NCI-H1417 (cell line): ENCODE measurements around the gene RHPN2.
"Not testable (repeated sequence)": the region's sequence is repeated elsewhere in the genome, so short reads cannot be mapped to it uniquely, and the experiment has no call there.

Source experiments
- DNase-seq, 3 experiments: peaks; one replicate each; lab custom pipeline; 2025; lab: John Stamatoyannopoulos, UW

Gene RHPN2

DNA sequence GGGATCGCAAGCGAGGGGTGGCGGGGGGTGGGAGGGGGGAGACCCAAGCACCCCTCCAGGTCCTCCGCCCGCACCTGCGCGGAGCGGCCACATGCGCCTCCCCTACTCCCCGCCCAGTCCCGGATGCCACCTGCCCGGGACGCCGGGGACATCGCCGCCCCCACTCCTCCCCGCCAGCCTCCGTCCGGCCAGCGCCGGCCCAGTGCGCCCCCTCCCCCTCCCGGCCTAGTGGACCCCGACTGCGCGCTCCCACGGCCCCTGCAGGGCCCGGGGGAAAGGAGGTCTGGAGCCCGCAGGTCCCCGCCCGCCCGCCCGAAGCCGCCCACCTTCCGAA is 263 bp downstream of the RHPN2 start:
- DNase-seq, result peak; percentile 40 to 60 (median 58)

DNA sequence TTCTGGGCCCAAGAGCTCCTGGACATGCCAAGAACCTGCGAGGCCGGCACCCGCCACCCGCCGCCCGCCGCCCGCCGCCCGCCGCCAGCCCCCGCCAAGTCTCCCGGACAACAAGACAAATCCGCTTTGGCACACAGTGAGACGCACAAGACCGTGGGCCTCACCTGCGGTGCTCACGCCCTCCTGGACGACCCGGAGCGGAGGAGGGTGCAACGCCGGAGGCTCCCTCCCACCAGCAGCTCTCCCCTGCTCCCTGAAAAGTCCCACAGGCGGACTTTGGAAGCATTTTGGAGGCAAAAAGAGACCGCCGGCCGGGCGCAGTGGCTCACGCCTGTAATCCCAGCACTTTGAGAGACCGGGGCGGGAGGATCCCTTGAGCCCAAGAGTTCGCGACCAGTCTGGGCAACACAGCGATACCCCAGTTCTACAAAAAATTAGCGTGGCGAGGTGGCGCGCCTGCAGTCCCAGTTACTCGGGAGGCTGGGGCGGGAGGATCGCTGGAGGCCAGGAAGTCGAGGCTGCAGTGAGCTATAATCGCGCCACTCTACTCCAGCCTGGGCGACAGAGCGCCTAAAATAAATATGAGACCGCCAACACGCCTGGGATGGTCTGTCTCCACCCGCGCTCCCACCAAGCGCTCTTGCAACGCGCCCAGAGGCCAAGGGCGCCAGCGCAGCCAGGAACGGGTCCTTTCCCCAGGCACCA is 783 bp downstream of the RHPN2 start:
- DNase-seq, result peak; percentile 15 to 74 (median 60)

DNA sequence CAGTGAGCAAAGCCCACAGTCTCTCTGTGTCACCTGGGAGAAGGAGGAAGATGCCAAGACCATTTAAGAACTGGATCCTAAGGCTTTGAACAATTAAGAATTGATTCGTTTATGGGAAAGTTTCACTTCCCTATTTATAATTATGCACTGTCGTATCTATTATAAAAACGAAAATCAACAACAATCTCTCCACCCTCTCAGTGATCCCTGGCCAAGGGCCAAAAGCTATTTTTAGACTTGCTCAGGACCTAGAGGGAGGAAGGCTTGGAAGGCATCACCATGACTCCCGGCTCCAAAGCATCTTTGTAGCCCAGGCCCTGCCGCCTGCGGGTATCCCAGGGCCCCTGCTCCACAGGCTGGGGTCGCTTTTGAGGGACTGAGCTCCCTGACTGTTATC is 1.3 kb downstream of the RHPN2 start:
- DNase-seq, result peak; percentile 59 to 80 (median 60)

DNA sequence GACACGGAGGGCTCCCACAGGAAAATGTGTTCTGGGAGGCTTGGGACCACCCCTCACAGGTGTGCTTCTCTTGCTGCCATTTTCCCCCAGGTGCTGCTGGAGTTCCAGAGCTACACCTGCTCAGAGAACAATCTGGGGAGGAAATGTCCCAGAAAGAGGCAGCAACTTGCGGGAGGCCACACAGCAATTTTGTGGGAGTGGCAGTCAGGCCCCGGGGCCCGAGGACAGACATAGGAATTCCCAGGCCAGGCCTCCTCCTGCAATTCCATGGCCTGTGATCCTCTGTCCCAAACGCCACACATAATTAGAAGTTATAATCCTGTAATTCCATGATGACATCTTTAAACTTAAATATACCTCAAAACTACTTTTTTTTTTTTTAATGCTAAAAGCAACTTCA is 1.8 kb downstream of the RHPN2 start:
- DNase-seq, result no peak

DNA sequence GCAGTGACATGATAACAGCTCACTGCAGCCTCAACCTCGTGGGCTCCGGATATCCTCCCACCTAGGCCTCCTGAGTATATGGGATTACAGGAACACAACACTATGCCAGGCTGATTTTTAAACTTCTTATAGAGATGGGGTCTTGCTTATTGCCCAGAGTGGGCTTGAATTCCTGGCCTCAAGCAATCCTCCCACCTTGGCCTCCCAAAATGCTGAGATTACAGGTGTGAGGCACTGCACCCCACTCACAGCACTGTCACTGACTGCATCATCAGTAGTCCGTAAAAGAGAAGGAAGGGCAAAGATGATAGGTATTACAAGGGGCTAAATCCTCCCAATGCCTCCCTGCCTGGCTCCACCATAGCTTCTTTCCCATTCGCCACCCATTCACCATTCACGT is 4.1 kb downstream of the RHPN2 start:
- no peak for DNase-seq

DNA sequence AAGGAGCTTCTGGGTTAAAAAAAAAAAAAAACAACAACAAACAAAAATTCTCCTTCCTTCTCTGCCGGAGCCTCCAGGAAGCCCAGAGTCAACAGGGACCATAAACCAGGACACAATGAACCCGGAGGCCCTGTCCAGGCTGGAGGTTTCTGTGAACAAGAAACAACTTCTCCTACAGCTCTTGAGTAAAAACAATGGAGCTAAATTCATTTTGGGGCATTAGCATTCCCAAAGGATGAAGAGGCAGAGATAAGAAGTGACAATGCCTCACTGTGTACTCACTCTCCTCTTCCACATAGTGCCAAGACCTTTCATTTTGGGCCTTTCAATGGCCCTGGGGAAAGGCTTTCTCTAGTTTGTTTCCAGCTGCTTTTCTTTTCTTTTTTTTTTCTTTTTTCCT is 9.0 kb downstream of the RHPN2 start:
- no peak for DNase-seq

DNA sequence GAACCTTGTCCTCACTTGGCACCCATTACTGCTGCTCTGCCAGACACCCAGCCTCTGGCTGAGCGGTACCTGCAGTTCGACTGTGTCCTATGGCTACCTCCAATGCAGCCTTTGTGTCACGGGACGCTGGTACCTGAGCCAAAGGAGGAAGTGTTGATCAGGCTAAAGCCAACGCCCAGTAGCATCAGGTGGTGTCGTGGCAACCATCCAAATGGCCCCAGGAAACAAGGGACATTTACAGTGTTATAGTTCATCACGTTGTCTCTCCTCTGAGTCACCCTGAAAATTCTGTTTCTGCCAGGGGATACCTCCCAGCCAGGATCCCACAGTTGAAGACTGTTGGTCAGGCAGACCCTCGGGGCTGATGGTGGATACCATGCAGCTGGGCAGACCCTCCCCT is 10.1 kb downstream of the RHPN2 start:
- DNase-seq, result peak in 1 of 3 experiments; percentile 20

DNA sequence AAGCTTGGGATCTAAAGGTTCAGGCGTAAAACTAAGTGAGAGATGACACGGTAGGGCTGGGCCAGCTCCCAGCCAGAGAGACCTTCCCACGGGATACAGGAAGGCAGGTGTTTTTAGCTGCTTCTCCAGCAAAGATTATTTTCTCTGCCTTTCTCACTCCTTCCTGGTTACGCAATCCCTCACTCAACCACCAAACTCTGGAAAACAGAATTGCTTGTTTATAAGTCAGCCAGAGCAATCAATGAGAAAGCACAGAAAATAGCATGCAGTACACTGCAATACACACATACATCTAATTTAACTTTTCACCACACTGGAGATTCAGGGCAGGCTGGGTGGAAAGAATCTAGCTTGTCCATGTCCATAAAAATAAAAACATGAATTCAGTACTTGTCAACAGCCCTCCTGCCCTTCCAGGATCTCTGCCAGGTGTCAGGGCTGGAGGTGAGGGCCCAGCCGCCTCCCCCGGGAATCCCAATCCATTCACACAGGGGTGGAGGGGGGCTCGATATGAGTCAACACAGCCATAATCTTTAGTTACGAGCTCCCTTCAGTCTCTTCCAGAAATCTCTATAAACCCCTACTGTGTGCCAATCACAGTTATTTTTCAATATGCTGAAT is 12.2 kb downstream of the RHPN2 start:
- peak in 2 of 3 experiments; percentile 1 to 11 for DNase-seq

DNA sequence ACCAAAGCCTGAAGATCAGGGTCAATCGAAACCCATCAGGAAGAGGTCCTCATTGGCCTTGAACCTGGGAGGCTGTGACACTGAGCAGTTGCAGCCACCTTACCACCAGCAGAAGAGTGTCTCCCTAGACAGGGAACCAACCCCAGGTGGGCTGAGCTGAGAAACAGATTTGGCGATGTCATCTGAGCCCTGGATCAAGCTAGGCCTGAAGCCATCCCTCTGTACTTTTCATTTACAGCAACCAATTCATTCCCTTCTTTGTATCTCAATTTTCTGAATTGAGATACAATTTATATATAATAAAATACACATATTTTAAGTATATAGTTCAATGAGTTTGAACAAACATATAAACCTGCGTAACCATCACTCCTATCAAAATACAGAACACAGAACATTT is 14.6 kb downstream of the RHPN2 start:
- no peak for DNase-seq

DNA sequence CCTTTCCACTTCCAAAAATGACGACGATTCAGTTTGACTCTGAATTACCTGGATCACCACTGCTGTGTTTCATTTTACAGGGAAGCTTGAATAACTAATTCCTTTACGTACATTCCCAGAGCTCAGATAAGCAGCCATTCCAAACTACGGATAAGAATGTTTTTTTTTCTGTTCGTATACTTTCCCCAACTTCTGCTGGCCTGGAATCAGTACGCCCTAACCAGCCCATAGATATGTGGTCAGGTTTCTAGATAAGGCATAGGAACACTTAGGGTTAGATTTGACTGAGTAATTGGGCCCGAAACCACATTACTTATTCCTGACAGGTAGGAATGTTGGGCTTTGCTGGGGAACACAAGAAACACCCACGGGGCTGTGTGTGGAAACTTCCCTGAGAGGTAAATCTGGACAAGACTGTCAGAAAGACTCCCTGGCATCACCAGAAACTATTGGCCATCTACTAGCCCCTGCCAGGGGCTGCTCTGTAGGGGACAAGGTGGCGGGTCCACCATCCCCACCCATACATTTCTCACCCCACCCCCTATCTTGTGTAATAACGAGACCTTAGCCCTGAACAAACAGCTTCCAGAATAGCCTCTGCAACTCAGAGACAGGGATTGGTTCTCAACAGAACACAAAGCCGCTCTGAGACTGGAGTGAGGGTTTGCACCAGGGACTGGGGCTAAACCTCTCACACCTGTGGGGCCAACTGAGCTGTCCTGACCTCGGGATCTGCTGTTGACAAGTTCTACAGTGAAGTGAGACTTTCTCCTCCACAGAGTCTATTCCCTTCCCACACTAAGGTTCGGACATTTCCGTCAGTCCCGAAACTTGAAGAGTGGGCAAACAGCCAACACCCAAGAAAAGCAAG is 15.6 kb downstream of the RHPN2 start:
- no peak for DNase-seq

DNA sequence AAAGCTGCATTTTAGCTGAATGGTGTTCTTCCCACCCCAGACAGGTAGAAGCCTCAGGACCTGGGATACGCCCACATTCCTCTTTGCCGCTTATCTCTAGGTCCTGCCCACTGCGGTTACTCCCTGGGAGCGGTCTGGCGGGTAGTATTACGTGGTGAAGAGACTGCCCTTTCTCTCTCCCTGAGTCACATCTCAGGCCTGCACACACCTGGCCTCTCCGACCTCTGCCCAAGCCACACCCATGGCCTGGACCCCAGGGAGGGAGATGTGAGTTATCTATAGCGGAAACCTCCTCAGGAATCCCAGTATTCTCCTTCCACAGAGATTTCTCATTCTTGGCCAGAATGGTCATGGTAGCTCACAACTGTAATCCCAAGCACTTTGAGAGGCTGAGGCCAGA is 17.3 kb downstream of the RHPN2 start:
- DNase-seq, result peak in 1 of 3 experiments; percentile 27

DNA sequence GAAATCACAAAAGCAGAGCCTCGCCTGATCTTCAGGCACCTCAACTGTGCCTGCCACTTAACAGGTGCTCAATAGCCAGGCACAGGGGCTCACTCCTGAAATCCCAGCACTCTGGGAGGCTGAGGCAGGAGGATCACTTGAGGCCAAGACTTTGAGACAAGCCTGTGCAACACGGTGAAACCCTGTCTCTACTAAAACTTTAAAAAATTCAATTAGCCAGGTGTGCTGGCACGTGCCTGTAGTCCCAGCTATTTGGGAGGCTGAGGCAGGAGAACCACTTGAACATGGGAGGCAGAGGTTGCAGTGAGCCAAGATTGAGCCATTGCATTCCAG is 22.9 kb downstream of the RHPN2 start:
- DNase-seq, result not testable (repeated sequence)

DNA sequence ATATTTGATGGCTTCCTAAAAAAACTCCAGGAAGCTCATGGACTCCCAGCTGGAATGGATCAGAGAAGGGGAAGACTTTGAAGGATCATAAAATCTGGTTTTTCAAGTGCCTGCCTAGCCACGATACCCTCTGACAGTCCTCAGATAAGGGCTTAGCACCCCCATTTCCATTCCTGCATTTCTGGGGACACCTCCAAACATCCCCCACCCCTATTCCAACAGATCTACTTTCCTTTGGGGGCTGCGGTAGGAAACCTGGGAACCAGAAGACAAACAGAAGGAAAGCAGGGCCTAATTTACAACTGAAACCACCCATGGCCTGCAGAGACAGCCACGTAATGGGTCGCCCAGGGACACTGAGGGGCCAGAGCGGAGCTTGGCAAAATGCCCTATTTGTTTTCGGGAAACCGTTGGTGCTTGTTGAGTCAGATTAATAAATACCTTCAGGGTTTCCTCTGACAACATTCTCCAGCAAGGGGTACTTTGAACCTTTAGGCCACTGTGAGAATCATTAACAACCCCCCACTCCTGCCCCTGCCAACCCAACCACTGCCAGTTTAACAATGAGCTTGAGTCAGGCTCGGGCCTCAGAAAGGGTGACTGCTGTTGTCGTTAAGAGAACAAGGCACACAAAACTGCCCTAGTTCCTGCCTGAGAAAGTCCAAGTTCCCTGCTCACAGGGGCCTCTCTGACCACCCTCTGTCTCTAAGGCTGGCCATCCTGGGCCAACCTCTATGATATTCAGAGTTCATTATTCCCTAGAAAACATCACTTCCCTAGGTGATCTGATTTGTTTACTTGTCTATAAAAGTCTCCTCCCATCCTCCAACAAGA is 23.5 kb downstream of the RHPN2 start:
- peak in 1 of 3 experiments; percentile 34 for DNase-seq

DNA sequence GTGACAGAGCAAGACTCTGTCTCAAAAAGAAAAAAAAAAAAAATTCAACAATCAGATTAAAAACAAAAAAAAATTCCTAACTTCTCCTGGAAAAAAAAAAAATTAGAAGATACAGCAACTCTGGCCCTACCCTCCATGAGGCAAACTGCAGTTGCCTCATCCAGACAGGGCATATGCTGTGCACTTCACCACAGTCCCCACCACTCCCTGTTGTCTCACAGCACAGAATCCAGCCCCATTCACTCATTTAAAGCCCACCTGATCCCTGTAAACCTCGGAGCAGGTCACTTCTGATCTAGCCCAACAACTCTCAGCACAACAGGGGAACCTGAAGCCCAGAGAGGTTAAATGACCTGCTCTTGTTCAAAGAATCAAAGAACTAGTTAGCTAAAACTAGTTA is 24.9 kb downstream of the RHPN2 start:
- DNase-seq, result no peak

DNA sequence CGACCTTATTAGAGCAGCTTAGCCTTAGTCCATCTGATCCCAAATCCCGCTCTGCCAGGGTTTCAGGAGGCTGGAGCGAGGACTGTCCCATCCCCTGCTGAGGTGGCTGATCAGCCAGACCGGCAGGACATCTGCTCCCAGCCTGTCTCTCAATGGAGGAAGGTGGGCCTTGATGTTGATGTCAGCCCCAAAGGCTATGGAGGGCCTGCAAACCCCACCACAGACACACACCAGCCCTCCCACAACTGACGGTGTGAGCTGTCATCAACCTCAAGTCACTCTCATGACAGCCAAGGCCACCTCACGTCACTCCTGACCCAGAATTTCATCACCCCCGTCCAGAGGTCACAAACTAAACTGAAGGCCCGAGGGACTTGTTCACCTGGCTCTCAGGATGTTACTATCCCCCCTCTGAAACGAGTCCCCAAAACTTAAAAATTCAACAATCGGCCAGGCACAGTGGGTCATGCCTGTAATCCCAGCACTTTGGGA is 25.5 kb downstream of the RHPN2 start:
- no peak for DNase-seq

DNA sequence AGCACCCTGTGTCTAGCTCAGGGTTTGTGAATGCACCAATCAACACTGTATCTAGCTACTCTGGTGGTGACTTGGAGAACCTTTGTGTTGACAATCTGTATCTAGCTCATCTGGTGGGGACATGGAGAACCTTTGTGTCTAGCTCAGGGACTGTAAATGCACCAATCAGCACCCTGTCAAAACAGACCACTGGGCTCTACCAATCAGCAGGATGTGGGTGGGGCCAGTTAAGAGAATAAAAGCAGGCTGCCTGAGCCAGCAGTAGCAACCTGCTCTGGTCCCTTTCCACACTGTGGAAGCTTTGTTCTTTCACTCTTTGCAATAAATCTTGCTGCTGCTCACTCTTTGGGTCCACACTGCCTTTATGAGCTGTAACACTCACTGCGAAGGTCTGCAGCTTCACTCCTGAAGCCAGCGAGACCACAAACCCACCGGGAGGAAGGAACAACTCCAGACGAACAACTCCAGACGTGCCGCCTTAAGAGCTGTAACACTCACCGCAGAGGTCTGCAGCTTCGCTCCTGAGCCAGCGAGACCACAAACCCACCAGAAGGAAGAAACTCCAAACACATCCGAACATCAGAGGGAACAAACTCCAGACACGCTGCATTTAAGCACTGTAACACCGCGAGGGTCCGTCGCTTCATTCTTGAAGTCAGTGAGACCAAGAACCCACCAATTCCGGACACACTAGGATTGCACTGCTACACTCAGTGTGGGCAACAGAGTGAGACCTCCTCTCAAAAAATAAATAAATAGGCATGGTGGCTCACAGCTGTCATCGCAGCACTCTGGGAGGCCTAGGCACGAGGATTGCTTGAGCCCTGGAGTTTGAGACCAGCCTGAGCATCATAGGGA is 27.3 kb downstream of the RHPN2 start:
- DNase-seq, result not testable (repeated sequence)

DNA sequence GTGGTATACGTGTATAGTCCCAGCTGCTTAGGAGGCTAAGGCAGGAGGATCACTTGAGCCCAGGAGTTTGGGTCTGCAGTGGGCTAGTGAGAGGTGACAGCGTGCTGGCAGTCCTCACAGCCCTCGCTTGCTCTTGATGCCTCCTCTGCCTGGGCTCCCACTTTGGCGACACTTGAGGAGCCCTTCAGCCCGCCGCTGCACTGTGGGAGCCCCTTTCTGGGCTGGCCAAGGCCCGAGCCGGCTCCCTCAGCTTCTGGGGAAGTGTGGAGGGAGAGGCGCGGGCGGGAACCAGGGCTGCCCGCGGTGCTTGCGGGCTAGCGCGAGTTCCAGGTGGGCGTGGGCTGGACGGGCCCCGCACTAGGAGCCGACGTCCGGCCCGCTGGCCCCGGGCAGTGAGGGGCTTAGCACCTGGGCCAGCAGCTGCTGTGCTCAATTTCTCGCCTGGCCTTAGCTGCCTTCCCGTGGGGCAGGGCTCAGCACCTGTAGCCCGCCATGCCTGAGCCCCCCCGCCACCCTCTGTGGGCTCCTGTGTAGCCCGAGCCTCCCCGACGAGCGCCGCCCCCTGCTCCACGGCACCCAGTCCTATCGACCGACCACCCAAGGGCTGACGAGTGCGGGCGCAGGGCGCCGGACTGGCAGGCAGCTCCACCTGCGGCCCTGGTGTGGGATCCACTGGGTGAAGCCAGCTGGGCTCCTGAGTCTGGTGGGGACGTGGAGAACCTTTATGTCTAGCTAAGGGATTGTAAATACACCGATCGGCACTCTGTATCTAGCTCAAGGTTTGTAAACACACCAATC is 28.1 kb downstream of the RHPN2 start:
- not testable (repeated sequence) for DNase-seq

DNA sequence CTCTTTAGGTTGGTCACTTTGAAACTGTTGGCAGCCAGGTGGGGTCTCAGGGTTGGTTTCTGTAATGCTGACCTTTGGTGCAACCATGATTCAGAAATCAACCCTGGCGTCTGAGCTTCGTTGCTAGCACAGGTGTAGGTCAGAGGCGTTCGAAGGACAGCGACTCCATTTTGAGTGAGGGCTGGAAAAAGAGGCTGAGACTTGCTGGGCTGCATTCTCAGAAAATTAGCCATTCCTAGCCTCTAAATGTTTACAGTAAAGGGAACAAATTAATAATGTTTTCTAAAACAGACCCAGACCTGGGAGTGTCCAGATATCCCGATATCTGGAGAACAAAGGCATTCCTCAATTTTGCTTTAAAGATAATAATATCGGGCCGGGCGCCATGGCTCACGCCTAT is 29.2 kb downstream of the RHPN2 start:
- no peak for DNase-seq

DNA sequence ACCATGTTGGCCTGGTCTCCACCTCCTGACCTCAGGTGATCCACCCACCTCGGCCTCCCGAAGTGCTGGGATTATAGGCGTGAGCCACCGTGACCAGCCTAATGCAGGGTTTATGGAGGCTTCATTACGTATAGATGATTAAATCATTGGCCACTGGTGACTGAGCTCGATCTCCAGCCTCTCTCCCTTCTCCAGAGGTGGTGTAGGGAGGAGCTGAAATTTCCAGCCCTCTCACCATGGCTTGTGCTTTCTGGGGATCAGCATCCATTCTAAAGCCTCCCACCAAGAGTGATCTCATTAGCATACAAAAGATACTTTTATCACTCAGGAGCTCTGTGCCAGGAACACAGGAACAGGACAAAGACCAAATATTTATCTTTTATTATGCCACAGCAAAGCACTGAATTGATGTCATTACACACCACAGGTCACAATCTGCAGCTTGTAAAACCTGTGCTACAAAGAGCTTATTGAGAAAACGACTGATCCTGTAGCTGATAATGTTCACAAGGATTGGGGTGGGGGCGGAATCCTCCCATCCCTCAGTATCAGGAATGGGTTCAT is 32.4 kb downstream of the RHPN2 start:
- peak in 2 of 3 experiments; percentile 32 to 56 for DNase-seq

DNA sequence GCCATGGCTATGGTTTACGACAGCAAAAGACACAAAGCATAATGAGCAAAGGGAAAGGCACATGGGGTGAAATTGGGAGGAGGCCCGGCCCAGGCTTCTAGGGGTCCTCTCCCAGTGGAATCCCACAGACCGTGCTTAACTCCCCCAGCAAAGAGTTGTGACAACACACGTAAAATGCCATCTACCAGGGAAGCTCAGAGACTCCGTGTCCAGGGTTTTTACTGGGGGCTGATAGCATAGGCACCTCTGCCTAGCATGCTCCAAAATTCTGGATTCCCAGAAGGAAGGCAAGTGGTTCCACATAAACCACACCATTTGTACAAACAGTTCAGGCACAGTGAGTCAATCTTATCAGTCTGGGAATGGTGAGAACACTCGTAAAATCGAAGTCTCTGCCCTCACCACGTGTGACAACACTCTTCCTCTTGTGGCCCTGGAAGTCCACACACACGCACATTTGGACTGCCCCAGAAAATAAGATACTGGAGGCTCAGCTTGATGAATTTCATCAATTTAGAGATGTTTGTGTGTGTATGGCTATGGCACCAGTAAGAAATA is 34.9 kb downstream of the RHPN2 start:
- no peak for DNase-seq
